Left ventricle myocardium inferior (tissue), 1 donor: Measurements from ENCODE around the gene MEGF11. TPM values are rescaled to one million over a fixed set of nuclear protein-coding genes. Genes with fewer than 3 reads are reported as not detected.

Experiments
- DNase-seq: peaks from one replicate; pipeline ENCODE4 v3.0.0-alpha.2; 2020
- H3K27ac ChIP-seq: fragments of 200-600 bp; replicated peaks from 2 replicates; pipeline ENCODE4 v1.8.0; 2021
- H3K27me3 ChIP-seq: fragments of 200-600 bp; 2 replicates; pipeline ENCODE4 v1.8.0; 2021; ENCODE audit warnings: low read depth
- H3K36me3 ChIP-seq: fragments of 200-600 bp; 2 replicates; pipeline ENCODE4 v1.8.0; 2021
- H3K4me1 ChIP-seq: fragments of 200-600 bp; 2 replicates; pipeline ENCODE4 v1.8.0; 2021
- H3K4me3 ChIP-seq: fragments of 200-600 bp; 2 replicates; pipeline ENCODE4 v1.8.0; 2021; ENCODE audit warnings: mild to moderate bottlenecking, moderate library complexity
- H3K9me3 ChIP-seq: fragments of 200-600 bp; replicated peaks from 2 replicates; pipeline ENCODE4 v1.8.0; 2021
- CTCF ChIP-seq: fragments of 200-600 bp; IDR thresholded peaks from 2 replicates; pipeline ENCODE4 v1.8.0; 2021; ENCODE audit warnings: antibody characterized with exemption, mild to moderate bottlenecking, borderline replicate concordance
- intact Hi-C: fragments of 100-400 bp; cut with micrococcal nuclease; formaldehyde crosslinking; loops from one replicate; pipeline ENCODE4 v1.11.0; 2022
- total RNA-seq: library from RNA; stranded (reverse); fragmentation: NEBNext Ultra II Directional; extraction: Animal tissue kit (Norgen Biotek cat#: 25700); gene quantifications from one replicate; pipeline ENCODE4 v1.2.1, GENCODE V29; 2021
- donor health status: DM: no; HTN: yes; CAD: no; lungs with severe emphysema.

Gene MEGF11
- total RNA-seq, 1 donor from 2014 or later = not detected

GRCh38 chr15:66129586-66129985 lies 124.0 kb downstream of the MEGF11 start:
- Histone ChIP-seq H3K27ac (no peak overlapping the region), H3K9me3 (no peaks in the 10 kb centered on the region), H3K4me3 (no peak overlapping the region), H3K36me3 (no peaks in the 10 kb centered on the region), H3K4me1 (peaks cover 15% of the 10 kb centered on the region), H3K27me3 (peaks cover 67% of the 10 kb centered on the region)
- DNase-seq = no peak
- TF ChIP-seq CTCF = no peak
- intact Hi-C loops = no loop called here

- H3K36me3 ChIP-seq = no peaks in the 10 kb centered on the region
- no peaks in the 10 kb centered on the region for H3K9me3 ChIP-seq
- peaks cover 15% of the 10 kb centered on the region for H3K4me1 ChIP-seq
- H3K27me3 ChIP-seq = peaks cover 81% of the 10 kb centered on the region
- H3K4me3 ChIP-seq = no peak overlapping the region
- intact Hi-C loops = no loop called here
- DNase-seq = no peak
- no peak for TF ChIP-seq CTCF
- no peak overlapping the region for H3K27ac ChIP-seq
These were observed 125.4 kb downstream of the MEGF11 start for GRCh38 chr15:66128116-66128680.

GRCh38 chr15:66126456-66126855 lies 127.1 kb downstream of the MEGF11 start:
- TF ChIP-seq CTCF = no peak
- Histone ChIP-seq H3K27ac (no peak overlapping the region), H3K9me3 (no peaks in the 10 kb centered on the region), H3K36me3 (no peaks in the 10 kb centered on the region), H3K27me3 (peaks cover 95% of the 10 kb centered on the region), H3K4me3 (no peak overlapping the region), H3K4me1 (peaks cover 4% of the 10 kb centered on the region)
- intact Hi-C loops = no loop called here
- no peak for DNase-seq

- H3K36me3 ChIP-seq = no peaks in the 10 kb centered on the region
- DNase-seq = no peak
- H3K27me3 ChIP-seq = peaks cover 91% of the 10 kb centered on the region
- no peak for TF ChIP-seq CTCF
- no peak overlapping the region for H3K4me3 ChIP-seq
- intact Hi-C loops = no loop called here
- H3K4me1 ChIP-seq = no peaks in the 10 kb centered on the region
- no peaks in the 10 kb centered on the region for H3K9me3 ChIP-seq
- no peak overlapping the region for H3K27ac ChIP-seq
These were observed 127.5 kb downstream of the MEGF11 start for GRCh38 chr15:66126031-66126441.

- no peak overlapping the region for H3K27ac ChIP-seq
- intact Hi-C loops = no loop called here
- H3K4me3 ChIP-seq = no peak overlapping the region
- H3K9me3 ChIP-seq = no peaks in the 10 kb centered on the region
- DNase-seq = no peak
- no peaks in the 10 kb centered on the region for H3K4me1 ChIP-seq
- H3K27me3 ChIP-seq = peaks cover 80% of the 10 kb centered on the region
- no peaks in the 10 kb centered on the region for H3K36me3 ChIP-seq
- TF ChIP-seq CTCF = no peak
These were observed 128.9 kb downstream of the MEGF11 start for GRCh38 chr15:66124651-66125050.
